Astrocyte of the spinal cord (primary cell): ENCODE measurements around the gene GTF3C2.

Experiments
- DNase-seq: peaks from one replicate; pipeline ENCODE4 v3.0.0; 2011; ENCODE audit warnings: low read depth, low spot score
- H3K4me3 ChIP-seq: 2 replicates; pipeline ENCODE4 v1.5.1; 2011; ENCODE audit warnings: low read depth, mild to moderate bottlenecking, low read length, moderate library complexity
- in situ Hi-C: cut with HindIII; loops from 2 replicates; pipeline ENCODE4 v1.10.0; 2017; ENCODE audit warnings: low sequenced_read_pairs
- TF ChIP-seq, protein P1 (sequence below): IDR thresholded peaks from 2 replicates; pipeline ENCODE4 v1.5.1; 2012; ENCODE audit warnings: low read depth, mild to moderate bottlenecking, low read length, inconsistent platforms

GTF3C2 gene

DNA sequence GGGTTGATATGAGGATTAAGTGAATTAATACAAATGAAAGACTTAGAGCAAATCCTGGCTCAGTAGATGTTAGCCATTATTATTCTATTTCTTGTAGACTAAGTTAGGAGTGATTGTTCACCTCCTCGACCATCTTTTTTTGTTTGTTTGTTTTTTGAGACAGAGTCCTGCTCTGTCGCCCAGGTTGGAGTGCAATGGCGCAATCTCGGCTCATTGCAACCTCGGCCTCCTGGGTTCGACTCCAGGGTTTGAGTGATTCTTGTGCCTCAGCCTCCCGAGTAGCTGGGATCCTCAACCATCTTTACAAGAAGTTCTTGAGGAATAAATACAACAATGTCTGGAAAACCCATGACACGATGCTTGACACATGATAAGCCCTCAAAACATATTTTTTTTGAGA, 61.6 kb downstream of the GTF3C2 start:
- no peak for DNase-seq
- TF ChIP-seq, protein P1, sequence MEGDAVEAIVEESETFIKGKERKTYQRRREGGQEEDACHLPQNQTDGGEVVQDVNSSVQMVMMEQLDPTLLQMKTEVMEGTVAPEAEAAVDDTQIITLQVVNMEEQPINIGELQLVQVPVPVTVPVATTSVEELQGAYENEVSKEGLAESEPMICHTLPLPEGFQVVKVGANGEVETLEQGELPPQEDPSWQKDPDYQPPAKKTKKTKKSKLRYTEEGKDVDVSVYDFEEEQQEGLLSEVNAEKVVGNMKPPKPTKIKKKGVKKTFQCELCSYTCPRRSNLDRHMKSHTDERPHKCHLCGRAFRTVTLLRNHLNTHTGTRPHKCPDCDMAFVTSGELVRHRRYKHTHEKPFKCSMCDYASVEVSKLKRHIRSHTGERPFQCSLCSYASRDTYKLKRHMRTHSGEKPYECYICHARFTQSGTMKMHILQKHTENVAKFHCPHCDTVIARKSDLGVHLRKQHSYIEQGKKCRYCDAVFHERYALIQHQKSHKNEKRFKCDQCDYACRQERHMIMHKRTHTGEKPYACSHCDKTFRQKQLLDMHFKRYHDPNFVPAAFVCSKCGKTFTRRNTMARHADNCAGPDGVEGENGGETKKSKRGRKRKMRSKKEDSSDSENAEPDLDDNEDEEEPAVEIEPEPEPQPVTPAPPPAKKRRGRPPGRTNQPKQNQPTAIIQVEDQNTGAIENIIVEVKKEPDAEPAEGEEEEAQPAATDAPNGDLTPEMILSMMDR = no peak
- H3K4me3 ChIP-seq = no peak overlapping the region
- in situ Hi-C loops = no loop called here

- no peak overlapping the region for H3K4me3 ChIP-seq
- in situ Hi-C loops = no loop called here
- DNase-seq = no peak
- TF ChIP-seq, protein P1 = no peak
These were observed 64.7 kb downstream of the GTF3C2 start for GRCh38 chr2:27291865-27292264.

DNA sequence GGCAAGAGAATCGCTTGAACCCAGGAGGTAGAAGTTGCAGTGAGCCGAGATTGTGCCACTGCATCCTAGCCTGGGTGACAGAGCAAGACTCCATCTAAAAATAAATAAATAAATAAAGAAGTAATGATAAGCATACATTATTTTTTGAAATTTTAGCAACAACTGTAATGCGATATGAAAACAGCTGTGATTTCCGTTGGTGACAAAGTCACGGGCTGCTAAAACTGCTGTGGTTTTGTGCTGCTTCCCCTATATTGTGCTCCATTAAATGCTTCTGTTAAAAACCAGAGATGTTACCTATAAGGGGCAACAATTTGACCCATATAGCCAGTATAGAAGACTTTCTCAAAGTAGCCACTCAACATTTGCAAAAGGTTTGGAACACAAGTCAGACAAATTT, 66.0 kb downstream of the GTF3C2 start:
- in situ Hi-C loops = no loop called here
- DNase-seq = no peak
- no peak overlapping the region for H3K4me3 ChIP-seq
- TF ChIP-seq, protein P1 = no peak

DNA sequence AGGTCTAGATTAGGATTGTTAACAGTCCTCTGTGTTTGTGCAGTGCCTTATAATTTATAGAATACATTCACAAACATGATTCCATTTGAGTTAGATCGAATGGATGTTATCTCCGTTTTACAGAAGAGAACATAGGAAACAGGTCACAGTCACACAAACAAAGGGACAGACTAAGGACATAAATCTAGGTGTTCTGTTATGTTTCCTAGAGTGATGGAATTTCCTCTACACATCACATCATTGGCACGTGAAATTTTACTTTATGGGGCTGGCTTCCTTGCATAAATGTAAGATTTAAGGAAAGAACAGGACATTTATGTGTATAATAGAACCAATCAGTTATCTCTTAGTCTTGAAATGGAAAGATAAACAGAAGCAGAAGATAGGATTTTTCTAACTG, 68.0 kb downstream of the GTF3C2 start:
- no peak for DNase-seq
- in situ Hi-C loops = no loop called here
- TF ChIP-seq, protein P1 = no peak
- H3K4me3 ChIP-seq = no peak overlapping the region

- in situ Hi-C loops = no loop called here
- TF ChIP-seq, protein P1 = no peak
These were observed 71.1 kb downstream of the GTF3C2 start for GRCh38 chr2:27285481-27285880.

GRCh38 chr2:27284996-27285395, 71.6 kb downstream of the GTF3C2 start:
- TF ChIP-seq, protein P1 = no peak
- in situ Hi-C loops = no loop called here
- no peak overlapping the region for H3K4me3 ChIP-seq
- DNase-seq = no peak

More at GRCh38 chr2:27285481-27285880, 71.1 kb downstream of the GTF3C2 start:
- DNase-seq = no peak
- no peak overlapping the region for H3K4me3 ChIP-seq

DNA sequence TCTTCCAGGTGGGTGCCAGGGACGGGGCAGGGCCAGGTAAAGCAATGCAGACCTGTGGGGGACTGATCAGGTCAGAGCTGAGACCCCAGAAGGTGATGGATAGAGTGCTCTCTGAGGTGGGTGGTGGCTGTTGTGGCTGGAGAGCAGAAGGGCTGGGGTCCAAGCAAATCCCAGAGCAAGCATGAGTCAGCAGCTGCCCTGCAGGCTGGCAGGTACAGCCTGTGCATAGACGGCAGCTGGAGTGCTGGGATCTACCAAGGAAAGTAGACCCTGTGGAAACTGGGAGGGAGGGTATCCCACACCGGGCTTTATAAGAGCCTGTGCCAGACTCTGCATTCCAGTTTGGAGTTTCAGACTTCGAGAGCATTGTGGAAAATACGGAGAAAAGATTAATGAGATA, 73.7 kb downstream of the GTF3C2 start:
- TF ChIP-seq, protein P1 = no peak
- no peak for DNase-seq
- in situ Hi-C loops = no loop called here
- H3K4me3 ChIP-seq = no peak overlapping the region
